Transverse colon (tissue), 4 donors: Measurements from ENCODE around the gene ABCG1.

Experiments
- EP300 ChIP-seq: sonication (generic); formaldehyde crosslinking; IDR thresholded peaks from one replicate; pipeline ENCODE4 v1.6.1; 2017; ENCODE audit warnings: antibody characterized with exemption, low read depth
- POLR2A ChIP-seq: fragments of 450-650 bp; IDR thresholded peaks from one replicate; pipeline ENCODE4 v1.6.1; 2016; ENCODE audit warnings: antibody characterized with exemption, mild to moderate bottlenecking, moderate library complexity
- POLR2AphosphoS5 ChIP-seq, 3 donors: sonication (generic); formaldehyde crosslinking; IDR thresholded peaks; one replicate each; pipeline ENCODE4 v1.6.1; 2016; ENCODE audit warnings: antibody characterized with exemption in 3 of 3
- TF ChIP-seq, protein P1 (sequence below), 5 experiments: fragments of 200-600 bp in 3 of 5; fragments of 450-650 bp in 2 of 5; sonication (generic) in 3 of 5; IDR thresholded peaks; 1 replicate in 2 of 5; 2 replicates in 3 of 5; pipeline ENCODE4 v1.5.1; 2016 to 2017; ENCODE audit warnings: antibody characterized with exemption in 5 of 5, inconsistent platforms in 3 of 5, mild to moderate bottlenecking in 2 of 5, moderate library complexity in 1 of 5

DNA sequence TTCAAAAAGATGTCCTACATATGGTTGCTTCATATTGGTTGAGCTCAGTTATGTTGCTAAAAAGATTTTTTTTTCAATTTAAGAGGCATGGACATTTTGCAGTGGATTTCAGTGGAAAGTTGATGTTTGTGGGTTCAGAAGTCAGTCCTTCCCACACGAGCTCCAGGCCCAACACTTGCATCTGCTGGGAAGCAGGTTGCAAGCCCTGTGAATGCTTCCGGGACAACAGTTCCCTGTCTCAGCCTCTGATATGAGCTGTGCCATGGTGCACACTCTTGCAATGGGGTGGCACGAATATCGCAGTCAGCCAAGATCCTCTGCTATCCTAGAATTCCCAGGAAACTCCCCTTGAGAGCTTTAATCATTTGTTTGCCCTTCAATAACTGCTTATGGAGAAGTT is 30.3 kb upstream of the ABCG1 start:
- TF ChIP-seq EP300 (no peak), POLR2AphosphoS5 (IDR thresholded peaks at IDR 0.05) (no peak), POLR2A (no peak)
- TF ChIP-seq, protein P1, sequence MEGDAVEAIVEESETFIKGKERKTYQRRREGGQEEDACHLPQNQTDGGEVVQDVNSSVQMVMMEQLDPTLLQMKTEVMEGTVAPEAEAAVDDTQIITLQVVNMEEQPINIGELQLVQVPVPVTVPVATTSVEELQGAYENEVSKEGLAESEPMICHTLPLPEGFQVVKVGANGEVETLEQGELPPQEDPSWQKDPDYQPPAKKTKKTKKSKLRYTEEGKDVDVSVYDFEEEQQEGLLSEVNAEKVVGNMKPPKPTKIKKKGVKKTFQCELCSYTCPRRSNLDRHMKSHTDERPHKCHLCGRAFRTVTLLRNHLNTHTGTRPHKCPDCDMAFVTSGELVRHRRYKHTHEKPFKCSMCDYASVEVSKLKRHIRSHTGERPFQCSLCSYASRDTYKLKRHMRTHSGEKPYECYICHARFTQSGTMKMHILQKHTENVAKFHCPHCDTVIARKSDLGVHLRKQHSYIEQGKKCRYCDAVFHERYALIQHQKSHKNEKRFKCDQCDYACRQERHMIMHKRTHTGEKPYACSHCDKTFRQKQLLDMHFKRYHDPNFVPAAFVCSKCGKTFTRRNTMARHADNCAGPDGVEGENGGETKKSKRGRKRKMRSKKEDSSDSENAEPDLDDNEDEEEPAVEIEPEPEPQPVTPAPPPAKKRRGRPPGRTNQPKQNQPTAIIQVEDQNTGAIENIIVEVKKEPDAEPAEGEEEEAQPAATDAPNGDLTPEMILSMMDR (IDR thresholded peaks at IDR 0.05): no peak
